Large intestine (tissue), 3 donors: Measurements from ENCODE around the gene ASCC1. TPM values are rescaled to one million over a fixed set of nuclear protein-coding genes. Genes with fewer than 3 reads are reported as not detected.
"Not testable (repeated sequence)": the region's sequence is repeated elsewhere in the genome, so short reads cannot be mapped to it uniquely, and the experiment has no call there.

Experiments used
- DNase-seq, 2 donors: peaks; one replicate each; pipeline versions ENCODE4 v3.0.0 to v3.0.0-alpha.2; 2013
- H3K27ac ChIP-seq: one replicate; pipeline ENCODE4 v1.5.1; 2013; ENCODE audit warnings: low read length
- H3K27me3 ChIP-seq: 2 replicates; pipeline ENCODE4 v1.6.1; 2013; ENCODE audit warnings: low read length; ENCODE audit not compliant: control insufficient read depth, insufficient read depth
- H3K36me3 ChIP-seq: 2 replicates; pipeline ENCODE4 v1.6.1; 2013; ENCODE audit warnings: low read length; ENCODE audit not compliant: control insufficient read depth, insufficient read depth
- H3K4me1 ChIP-seq: one replicate; pipeline ENCODE4 v1.6.1; 2013; ENCODE audit warnings: low read length; ENCODE audit not compliant: control insufficient read depth, insufficient read depth
- H3K4me3 ChIP-seq: one replicate; pipeline ENCODE4 v1.5.1; 2013; ENCODE audit warnings: low read length
- H3K9me3 ChIP-seq: one replicate; pipeline ENCODE4 v1.6.1; 2013; ENCODE audit warnings: mild to moderate bottlenecking, low read depth, low read length, moderate library complexity; ENCODE audit not compliant: control insufficient read depth
- WGBS: methylation state at CpG from one replicate; pipeline ENCODE4 v1.1.5; 2013; ENCODE audit warnings: low lambda C conversion rate; ENCODE audit not compliant: insufficient coverage; 5-methylcytosine and 5-hydroxymethylcytosine counted together
- polyA plus RNA-seq: library from polyadenylated mRNA; unstranded; fragments of 120-200 nt; gene quantifications from one replicate; pipeline ENCODE4 v1.2.1, GENCODE V29; 2013

ASCC1 gene
- polyA plus RNA-seq, 1 donor: 23.1 TPM

- no peak for DNase-seq
- Histone ChIP-seq H3K4me3 (no peak overlapping the region), H3K27ac (no peak overlapping the region), H3K9me3 (no peaks in the 10 kb centered on the region), H3K36me3 (no peaks in the 10 kb centered on the region), H3K4me1 (peaks cover 54% of the 10 kb centered on the region), H3K27me3 (no peaks in the 10 kb centered on the region)
- no CpG with 5 or more reads among the region's 4 CpGs for WGBS
These were observed 42.5 kb upstream of the ASCC1 start for GRCh38 chr10:72258617-72259016.

- DNase-seq: no peak
- WGBS: no CpG with 5 or more reads among the region's 8 CpGs
- Histone ChIP-seq H3K4me3 (no peak overlapping the region), H3K9me3 (no peaks in the 10 kb centered on the region), H3K4me1 (peaks cover 42% of the 10 kb centered on the region), H3K36me3 (no peaks in the 10 kb centered on the region), H3K27ac (no peak overlapping the region), H3K27me3 (no peaks in the 10 kb centered on the region)
These were observed 41.2 kb upstream of the ASCC1 start for GRCh38 chr10:72257051-72257892.

- DNase-seq: no peak
- Histone ChIP-seq H3K27me3 (no peaks in the 10 kb centered on the region), H3K4me3 (no peak overlapping the region), H3K27ac (no peak overlapping the region), H3K36me3 (no peaks in the 10 kb centered on the region), H3K9me3 (no peaks in the 10 kb centered on the region), H3K4me1 (peaks cover 32% of the 10 kb centered on the region)
- WGBS: no CpG with 5 or more reads among the region's 6 CpGs
These were observed 40.1 kb upstream of the ASCC1 start for GRCh38 chr10:72255977-72256729.

GRCh38 chr10:72254813-72255568 is 38.9 kb upstream of the ASCC1 start:
- no peaks in the 10 kb centered on the region for H3K27me3 ChIP-seq
- H3K4me1 ChIP-seq: peaks cover 24% of the 10 kb centered on the region
- peak in 1 of 2 donors; percentile 77 for DNase-seq
- peak overlapping the region; percentile 49 for H3K27ac ChIP-seq
- H3K9me3 ChIP-seq: no peaks in the 10 kb centered on the region
- no peaks in the 10 kb centered on the region for H3K36me3 ChIP-seq
- no peak overlapping the region for H3K4me3 ChIP-seq
- WGBS: no CpG with 5 or more reads among the region's 15 CpGs

GRCh38 chr10:72253578-72253977 is 37.5 kb upstream of the ASCC1 start:
- no peak overlapping the region for H3K4me3 ChIP-seq
- H3K27me3 ChIP-seq: no peaks in the 10 kb centered on the region
- no peaks in the 10 kb centered on the region for H3K36me3 ChIP-seq
- DNase-seq: no peak
- H3K27ac ChIP-seq: no peak overlapping the region
- H3K9me3 ChIP-seq: no peaks in the 10 kb centered on the region
- H3K4me1 ChIP-seq: peaks cover 23% of the 10 kb centered on the region
- WGBS: 60% methylated on average over 2 of the region's 7 CpGs

GRCh38 chr10:72252972-72253371 is 36.9 kb upstream of the ASCC1 start:
- Histone ChIP-seq H3K36me3 (no peaks in the 10 kb centered on the region), H3K9me3 (no peaks in the 10 kb centered on the region), H3K4me1 (peaks cover 28% of the 10 kb centered on the region), H3K4me3 (no peak overlapping the region), H3K27me3 (no peaks in the 10 kb centered on the region), H3K27ac (no peak overlapping the region)
- no peak for DNase-seq
- no CpG with 5 or more reads among the region's 3 CpGs for WGBS

GRCh38 chr10:72251635-72252034 is 35.6 kb upstream of the ASCC1 start:
- Histone ChIP-seq H3K27ac (no peak overlapping the region), H3K27me3 (no peaks in the 10 kb centered on the region), H3K36me3 (no peaks in the 10 kb centered on the region), H3K4me3 (no peak overlapping the region), H3K9me3 (no peaks in the 10 kb centered on the region), H3K4me1 (peaks cover 29% of the 10 kb centered on the region)
- no CpG with 5 or more reads among the region's 6 CpGs for WGBS
- no peak for DNase-seq

GRCh38 chr10:72250666-72251065 is 34.6 kb upstream of the ASCC1 start:
- DNase-seq: peak in 1 of 2 donors; percentile 24
- H3K27ac ChIP-seq: no peak overlapping the region
- H3K9me3 ChIP-seq: no peaks in the 10 kb centered on the region
- no peak overlapping the region for H3K4me3 ChIP-seq
- H3K4me1 ChIP-seq: peaks cover 32% of the 10 kb centered on the region
- no peaks in the 10 kb centered on the region for H3K36me3 ChIP-seq
- no CpG with 5 or more reads among the region's 1 CpG for WGBS
- no peaks in the 10 kb centered on the region for H3K27me3 ChIP-seq

- WGBS: no CpG with 5 or more reads among the region's 17 CpGs
These were observed 33.2 kb upstream of the ASCC1 start for GRCh38 chr10:72249176-72249862.

More at GRCh38 chr10:72249176-72249862, 33.2 kb upstream of the ASCC1 start:
- not testable (repeated sequence) for H3K36me3 ChIP-seq, H3K9me3 ChIP-seq, H3K27me3 ChIP-seq, DNase-seq, H3K4me3 ChIP-seq
- peaks cover 32% of the 10 kb centered on the region for H3K4me1 ChIP-seq
- peak overlapping the region; percentile 37 for H3K27ac ChIP-seq
